GM18861 (cell line): ENCODE results near the gene CYP4F12.

Experiments
- ATAC-seq: cut with Tn5 transposase; IDR thresholded peaks from one replicate; pipeline ENCODE4 v1.9.1; 2021; ENCODE audit not compliant: unreplicated experiment

The CYP4F12 gene

GRCh38 chr19:15672580-15673175 lies at the start of gene CYP4F12:
Gene CYP4F12, plus strand, starts transcription at chr19:15673087. Its CDS starts 443 bp downstream, at chr19:15673530.
- ATAC-seq, result no peak

- ATAC-seq, result no peak
These were observed 49.1 kb upstream of the CYP4F12 start for GRCh38 chr19:15623711-15624318.

GRCh38 chr19:15628236-15629002 lies 44.5 kb upstream of the CYP4F12 start:
- ATAC-seq, result no peak

GRCh38 chr19:15629003-15629880 lies 43.6 kb upstream of the CYP4F12 start:
- ATAC-seq, result no peak

GRCh38 chr19:15631817-15632216 lies 41.1 kb upstream of the CYP4F12 start:
- no peak for ATAC-seq

GRCh38 chr19:15633082-15633835 lies 39.6 kb upstream of the CYP4F12 start:
- no peak for ATAC-seq

GRCh38 chr19:15634105-15634504 lies 38.8 kb upstream of the CYP4F12 start:
- no peak for ATAC-seq

GRCh38 chr19:15635016-15635805 lies 37.7 kb upstream of the CYP4F12 start:
- no peak for ATAC-seq

GRCh38 chr19:15636026-15636425 lies 36.9 kb upstream of the CYP4F12 start:
- ATAC-seq, result no peak

GRCh38 chr19:15639596-15639995 lies 33.3 kb upstream of the CYP4F12 start:
- ATAC-seq, result no peak

- no peak for ATAC-seq
These were observed 32.5 kb upstream of the CYP4F12 start, which contains the start of gene CYP4F3 for GRCh38 chr19:15640294-15640903. Gene CYP4F3, plus strand, starts transcription at chr19:15640897. Its CDS starts 519 bp downstream, at chr19:15641416.

GRCh38 chr19:15640904-15641597 lies 31.8 kb upstream of the CYP4F12 start:
- no peak for ATAC-seq

- ATAC-seq, result no peak
These were observed 30.9 kb upstream of the CYP4F12 start for GRCh38 chr19:15641901-15642491.

GRCh38 chr19:15642807-15643206 lies 30.1 kb upstream of the CYP4F12 start:
- no peak for ATAC-seq

GRCh38 chr19:15643387-15643786 lies 29.5 kb upstream of the CYP4F12 start:
- ATAC-seq, result no peak

- ATAC-seq, result no peak
These were observed 28.7 kb upstream of the CYP4F12 start for GRCh38 chr19:15644066-15644741.

GRCh38 chr19:15644816-15645215 lies 28.1 kb upstream of the CYP4F12 start:
- no peak for ATAC-seq

GRCh38 chr19:15649526-15649925 lies 23.4 kb upstream of the CYP4F12 start:
- no peak for ATAC-seq
